ENCODE results near the gene CCDC158.
"Not testable (repeated sequence)": the region's sequence is repeated elsewhere in the genome, so short reads cannot be mapped to it uniquely, and the experiment has no call there.

The CCDC158 gene

DNA sequence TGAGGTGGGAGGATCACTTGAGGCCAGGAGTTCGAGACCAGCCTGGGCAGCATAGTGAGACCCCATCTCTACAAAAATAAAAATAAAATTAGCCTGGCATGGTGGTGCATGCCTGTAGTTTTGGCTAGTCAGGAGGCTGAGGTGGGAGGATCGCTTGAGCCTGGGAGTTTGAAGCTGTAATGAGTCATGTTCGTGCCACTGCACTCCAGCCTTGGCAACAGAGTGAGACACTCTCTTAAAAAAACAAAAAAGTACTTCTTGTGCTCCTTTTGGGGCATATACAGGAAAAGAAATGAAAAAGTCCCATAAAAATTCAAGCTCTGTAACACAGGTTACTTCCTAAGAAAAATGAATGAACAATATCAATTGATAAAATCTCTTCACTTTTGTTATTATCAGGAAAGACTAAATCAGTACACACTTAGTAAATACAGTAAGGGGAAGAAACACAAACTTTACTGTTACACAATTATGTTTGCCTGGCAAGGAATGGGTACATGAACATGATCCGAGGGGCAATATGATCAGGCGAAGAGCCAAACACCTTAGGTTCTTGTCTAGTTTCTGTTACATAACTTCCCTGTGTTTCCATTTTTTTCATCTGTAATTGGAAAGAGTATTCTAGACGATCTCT lies 46.9 kb downstream of the CCDC158 start:
- DNase-seq: no peak

- DNase-seq: no peak
Measured at GRCh38 chr4:76366737-76367136, 54.2 kb downstream of the CCDC158 start.

DNA sequence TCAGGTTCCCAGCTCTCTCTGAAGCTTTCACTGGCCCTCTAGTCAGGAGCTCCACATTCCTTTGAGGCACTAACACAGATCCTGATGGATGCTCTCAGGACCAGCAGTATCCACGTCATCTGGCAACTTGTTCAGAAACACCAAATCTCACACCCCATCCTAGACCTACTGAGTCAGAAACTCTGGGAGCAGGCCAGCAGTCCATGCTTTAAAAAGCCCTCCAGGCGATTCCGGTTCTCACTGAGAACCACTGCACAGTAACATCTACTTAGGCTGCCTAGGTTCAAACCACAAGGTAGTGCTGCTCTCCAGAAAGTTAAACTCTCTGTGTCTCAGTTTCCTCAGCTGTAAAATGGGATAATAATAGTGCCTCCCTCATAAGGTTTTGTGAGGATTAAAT lies 55.3 kb downstream of the CCDC158 start:
- DNase-seq: no peak

DNA sequence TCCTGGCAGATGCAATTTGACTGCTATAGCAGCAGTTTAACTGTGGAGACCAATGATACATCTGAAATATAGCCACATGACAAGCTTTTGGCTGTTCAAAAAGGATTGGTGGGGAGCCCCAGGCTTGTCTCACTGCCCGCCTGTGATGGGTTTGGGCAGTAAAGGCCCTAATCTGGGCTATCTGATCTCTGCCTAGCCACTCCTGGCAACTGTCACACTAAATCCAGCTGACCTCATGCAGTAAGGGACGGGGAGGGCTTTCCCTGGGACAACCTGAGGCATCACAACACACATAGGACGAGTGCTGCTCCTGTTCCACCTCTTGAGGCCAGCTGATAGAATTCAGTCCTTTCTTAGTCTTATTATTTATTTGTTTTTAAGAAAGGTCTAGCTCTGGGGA lies 56.2 kb downstream of the CCDC158 start:
- no peak for DNase-seq

DNA sequence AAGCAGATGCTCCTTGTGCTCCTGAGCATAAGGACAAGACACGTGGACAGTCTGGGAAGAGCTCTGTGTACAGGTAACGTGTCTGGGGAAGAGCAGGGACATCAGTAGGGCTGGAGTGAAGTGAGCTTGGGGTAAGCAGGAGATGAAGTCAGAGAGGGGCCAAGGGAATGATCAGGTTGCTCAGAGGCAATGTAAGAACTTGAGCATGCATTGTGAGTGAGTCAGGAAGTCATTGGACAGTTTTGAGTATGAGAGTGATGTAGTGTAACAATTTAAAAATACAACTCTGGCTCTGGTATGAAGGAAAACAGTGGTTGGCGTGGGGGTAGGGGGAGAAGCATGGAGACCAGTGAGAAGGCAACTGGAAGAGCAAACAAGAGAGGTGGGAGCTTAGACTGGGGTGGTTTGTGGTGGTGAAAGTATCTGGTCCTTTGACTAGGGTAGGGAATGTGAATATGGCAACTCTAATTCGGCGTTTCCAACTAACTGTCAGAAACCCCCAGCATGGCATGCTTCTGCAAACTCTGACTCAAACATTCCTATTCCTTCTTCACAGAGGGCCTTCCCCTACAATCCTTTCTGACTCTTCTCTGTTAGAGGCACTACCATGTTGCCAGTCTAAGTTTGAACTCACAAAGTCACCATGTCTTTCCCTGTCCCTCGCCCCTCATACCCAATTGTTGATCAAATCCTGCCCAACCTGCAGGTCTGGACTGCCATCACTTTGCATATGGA lies 57.2 kb downstream of the CCDC158 start:
- DNase-seq: peak in 1 of 51 donors; percentile 2

DNA sequence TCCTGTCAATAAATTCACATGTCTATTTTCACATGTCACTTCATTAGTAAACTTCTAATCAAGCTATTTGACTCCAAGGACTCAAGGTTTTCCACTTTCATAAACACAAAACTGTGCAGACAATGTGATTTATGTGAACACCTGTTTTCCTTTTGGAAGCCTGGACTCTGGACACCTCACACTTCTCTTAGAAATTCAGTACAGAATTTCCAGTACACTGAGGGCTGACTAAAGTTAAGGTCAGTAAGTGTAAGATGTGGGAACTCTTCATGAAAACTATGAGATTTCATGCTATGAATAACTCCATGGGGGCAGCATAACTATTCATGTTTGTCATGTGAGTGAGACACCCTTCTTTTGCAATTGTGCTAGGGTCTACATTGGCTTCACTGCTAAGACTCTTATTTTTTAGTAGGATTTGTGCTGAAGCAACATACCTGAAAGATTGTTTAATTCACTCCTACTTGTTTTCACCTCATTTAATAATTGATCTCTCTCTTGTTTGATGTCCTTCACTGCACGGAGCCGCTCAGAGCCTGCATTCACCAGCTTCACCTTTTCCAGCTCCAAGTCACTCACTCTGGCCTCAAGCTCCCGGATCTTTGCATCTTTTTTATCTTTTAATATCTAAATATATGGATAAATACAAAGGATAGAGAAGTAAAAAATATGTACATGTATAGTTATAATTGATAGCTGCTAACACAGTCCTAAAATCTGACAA lies 59.1 kb downstream of the CCDC158 start:
- no peak for DNase-seq

- DNase-seq: not testable (repeated sequence)
Measured at GRCh38 chr4:76359881-76360466, 61.0 kb downstream of the CCDC158 start.

DNA sequence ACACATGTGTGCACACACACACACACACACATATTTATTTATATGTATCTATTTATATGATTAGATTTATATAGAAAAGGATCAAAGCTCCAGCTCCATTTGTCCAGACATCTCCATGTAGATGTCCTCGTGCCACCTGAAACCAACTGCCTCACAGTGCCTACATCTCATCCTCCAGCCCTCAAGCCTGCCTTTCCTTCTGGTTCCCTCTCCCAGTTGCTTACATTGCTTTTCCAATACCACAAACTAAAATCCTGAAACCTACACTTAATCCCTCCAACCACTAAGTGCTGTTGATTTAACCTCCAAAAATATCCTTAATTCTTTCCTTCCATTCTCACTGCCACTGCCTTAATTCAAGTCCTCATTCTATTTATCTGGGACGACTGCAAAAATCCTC lies 63.0 kb downstream of the CCDC158 start:
- no peak for DNase-seq

DNA sequence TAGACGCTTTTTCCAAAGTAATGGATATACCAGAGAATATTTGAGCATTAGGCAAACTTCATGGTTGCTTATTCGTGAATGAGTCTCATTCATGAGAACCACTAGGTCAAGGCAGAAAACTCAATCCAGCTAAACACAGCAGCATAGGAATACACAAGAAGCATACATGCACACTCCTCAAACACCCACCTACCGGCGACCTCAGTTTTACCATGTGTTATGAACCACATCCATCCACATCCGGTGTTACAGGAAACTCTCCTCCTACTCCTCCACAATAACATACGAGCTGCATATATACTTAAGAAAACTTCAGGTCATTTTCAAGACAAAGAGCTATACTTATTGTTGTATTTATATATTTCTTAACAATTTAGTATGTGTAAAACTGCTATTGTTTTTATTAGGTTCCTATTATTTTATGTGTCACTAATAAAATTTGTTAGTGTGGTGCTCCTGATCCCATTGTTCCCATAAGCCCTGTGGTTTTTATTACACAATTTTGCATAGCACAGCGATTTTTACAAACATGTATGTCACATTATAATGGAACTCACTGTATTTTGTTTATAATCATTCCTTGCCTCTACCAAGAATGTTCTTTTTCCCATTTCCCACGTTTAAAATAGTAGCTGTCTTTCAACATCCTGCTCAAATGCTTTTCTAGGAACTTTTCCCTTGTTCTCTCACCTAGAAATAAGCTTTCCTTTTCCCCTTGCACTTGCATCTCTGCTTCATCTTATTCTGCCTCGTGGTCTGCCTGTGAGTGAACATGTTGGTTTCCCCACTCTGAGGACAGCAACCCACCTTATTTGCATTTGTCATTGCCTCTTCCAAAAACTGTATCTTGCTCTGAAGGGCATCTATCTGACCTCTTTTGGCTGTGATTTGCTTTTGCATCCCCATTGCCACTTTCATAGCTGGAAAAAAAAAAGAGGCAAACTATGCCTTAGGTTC lies 66.1 kb downstream of the CCDC158 start:
- no peak for DNase-seq

DNA sequence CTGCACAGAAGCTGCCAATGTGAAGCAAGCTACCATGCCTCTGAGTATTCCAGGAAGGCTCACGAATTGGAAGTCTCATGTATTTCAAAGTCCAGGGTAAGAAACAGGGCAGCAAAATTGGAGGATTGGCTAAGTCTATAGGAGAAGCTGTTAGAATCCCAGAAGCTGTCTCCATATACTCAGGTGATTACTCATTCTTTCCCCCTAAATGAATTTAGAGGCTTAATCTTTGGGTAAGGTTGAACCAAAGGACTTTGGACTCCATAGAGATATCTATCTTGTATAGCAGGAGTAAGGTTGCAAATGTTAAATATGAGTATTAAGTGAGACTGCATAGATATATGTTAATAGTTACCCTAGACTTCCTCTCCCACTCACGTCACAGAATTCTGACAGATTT lies 78.1 kb downstream of the CCDC158 start:
- DNase-seq: no peak

DNA sequence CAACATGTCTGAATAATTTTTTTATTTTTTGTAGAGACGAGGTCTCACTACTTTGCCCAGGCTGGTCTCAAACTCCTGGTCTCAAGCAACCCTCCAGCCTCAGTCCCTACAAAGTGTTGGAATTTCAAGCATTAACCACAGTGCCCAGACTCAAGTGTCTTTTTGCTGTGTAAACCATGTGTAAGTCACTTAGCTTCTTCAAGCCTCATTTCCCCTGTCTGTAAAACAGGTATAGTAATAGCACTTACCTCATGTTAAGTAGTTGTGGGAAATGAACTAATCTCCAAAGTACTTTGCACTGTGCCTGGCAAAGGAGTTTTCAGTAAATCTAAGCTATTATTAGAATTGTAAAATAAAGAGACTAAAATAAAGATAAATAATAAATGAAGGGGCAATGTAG lies 78.8 kb downstream of the CCDC158 start:
- DNase-seq: no peak

- DNase-seq: no peak
Measured at GRCh38 chr4:76341063-76341462, 79.9 kb downstream of the CCDC158 start.

- DNase-seq: no peak
Measured at GRCh38 chr4:76339364-76339763, 81.6 kb downstream of the CCDC158 start.

DNA sequence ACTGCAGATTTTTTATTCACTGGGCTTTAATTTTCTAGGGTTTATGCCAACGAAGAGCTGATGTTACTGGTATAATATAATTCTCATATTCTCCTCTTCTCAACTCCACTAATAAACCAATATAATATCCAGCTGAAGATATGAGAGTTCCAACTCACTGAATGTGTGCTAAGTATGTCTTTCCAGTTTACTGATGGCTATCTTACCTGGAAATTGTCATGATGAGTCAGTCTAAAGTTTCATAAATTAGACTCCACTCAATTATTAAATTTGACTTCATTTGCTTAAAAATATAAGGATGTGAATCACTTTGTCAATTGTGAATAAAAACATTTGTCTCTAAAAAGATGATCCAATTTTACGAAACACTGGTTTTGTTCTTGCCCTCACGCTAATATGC lies 86.1 kb downstream of the CCDC158 start:
- DNase-seq: no peak

DNA sequence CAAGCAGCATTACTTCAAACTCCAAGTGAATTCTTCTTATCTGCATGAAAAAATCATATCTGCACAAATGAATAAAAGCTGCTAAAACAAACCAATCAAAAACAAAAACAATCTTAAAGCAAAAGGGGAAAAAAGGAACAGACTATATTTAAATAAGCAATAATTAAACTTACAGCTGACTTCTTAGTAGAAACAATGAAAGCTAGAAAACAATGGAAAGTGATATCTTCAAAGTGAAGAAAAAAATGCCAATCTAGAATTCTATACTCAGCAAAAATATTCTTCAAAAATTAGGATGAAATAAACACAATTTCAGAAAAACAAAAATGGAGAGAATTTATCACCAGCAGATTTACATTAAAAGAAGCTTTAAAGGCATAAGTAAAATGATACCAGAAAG lies 94.4 kb downstream of the CCDC158 start:
- no peak for DNase-seq

GRCh38 chr4:76325072-76325471 lies 95.9 kb downstream of the CCDC158 start:
- no peak for DNase-seq

DNA sequence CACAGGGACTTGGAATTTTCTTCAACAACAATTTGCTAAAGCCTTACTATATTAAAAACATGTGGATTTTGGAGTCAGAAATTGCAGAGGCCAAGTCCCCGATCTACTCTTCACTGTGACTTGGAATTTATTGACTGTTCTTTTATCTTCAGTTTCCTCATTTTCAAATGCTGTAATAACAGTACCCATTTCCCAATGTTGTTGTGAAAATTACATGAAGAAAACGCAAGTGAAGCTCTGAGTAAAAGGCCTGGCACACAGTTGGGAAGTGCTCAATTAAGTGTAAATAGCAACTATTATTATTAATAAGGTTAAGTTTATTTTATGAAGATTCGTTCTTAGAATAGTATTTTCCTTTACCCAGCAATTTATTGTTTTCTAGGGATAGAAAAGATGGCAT lies 98.7 kb downstream of the CCDC158 start:
- DNase-seq: no peak

GRCh38 chr4:76316131-76316530 lies 104.8 kb downstream of the CCDC158 start:
- DNase-seq: no peak

DNA sequence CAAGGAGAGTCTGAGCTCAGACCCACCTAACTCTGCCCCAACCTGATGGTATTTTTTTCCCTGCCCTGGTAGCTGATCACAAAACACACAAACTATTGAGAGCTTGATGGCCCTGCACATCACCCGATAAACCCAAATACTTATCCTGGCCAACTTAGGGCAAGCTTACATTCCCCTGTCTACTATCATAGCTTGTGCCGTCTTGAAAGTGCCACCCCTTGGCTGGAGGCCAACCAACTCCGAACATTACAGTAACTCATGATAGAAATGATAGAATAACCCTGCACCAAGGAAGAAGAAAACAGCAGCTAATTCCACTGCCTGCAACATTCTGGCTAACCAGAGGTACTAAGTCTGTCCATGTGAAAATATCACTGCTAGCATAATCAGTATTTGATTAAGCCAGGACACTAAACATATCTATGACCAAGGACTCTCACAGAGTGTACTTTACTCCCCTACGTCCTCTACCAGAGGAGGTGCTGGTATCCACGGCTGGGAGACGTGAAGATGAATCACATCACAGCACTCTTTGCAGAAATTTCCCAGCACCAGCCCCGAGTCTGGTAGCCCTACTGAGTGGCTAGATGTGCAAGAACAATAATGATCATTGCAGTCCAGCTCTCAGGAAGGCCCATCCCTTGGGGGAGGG lies 105.5 kb downstream of the CCDC158 start:
- DNase-seq: no peak

DNA sequence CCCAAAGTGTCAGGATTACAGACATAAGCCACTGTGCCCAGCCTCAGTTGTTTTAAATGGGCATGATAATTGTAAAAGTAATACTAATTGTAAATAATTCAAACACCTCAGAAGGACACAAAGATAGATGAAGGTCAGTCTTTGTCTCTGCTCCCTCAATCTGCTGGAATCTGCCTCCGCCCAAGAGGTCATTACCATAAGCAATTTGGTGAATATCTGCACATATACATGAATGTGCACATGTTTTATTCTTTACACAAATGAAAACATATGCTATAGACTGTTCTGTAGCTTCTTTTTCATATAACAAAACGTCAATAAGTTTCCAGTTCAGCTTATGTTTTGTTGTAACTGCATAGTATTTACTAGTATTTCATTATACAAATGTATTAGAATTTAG lies 107.4 kb downstream of the CCDC158 start:
- DNase-seq: no peak

GRCh38 chr4:76312457-76312856 lies 108.5 kb downstream of the CCDC158 start:
- no peak for DNase-seq

Measured in hypothalamus (tissue), 51 donors.